ENCODE data around the gene GRIK3.

GRIK3 gene

DNA sequence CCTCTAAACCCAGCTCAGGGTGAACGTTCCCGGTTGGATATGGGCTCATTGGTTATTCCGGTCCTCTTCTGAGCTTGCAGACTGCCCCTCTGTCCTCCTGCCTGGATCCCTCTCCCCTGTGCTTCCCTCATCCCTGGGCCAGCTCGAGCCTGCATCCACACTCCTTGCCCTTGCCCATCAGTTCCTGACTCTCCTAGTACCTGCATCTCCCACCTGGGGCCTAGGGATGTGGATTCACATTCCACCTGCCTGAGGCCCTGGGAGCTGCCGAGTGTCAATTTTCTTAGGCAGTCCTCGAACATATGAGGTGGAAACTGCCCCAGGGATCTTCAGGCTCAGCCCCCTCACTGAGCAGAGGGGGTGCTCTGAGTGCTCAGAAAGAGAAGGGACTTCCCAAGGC is 252.2 kb downstream of the GRIK3 start:
- H3K27ac ChIP-seq = no peak overlapping the region
- TF ChIP-seq, protein P1, sequence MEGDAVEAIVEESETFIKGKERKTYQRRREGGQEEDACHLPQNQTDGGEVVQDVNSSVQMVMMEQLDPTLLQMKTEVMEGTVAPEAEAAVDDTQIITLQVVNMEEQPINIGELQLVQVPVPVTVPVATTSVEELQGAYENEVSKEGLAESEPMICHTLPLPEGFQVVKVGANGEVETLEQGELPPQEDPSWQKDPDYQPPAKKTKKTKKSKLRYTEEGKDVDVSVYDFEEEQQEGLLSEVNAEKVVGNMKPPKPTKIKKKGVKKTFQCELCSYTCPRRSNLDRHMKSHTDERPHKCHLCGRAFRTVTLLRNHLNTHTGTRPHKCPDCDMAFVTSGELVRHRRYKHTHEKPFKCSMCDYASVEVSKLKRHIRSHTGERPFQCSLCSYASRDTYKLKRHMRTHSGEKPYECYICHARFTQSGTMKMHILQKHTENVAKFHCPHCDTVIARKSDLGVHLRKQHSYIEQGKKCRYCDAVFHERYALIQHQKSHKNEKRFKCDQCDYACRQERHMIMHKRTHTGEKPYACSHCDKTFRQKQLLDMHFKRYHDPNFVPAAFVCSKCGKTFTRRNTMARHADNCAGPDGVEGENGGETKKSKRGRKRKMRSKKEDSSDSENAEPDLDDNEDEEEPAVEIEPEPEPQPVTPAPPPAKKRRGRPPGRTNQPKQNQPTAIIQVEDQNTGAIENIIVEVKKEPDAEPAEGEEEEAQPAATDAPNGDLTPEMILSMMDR (IDR thresholded peaks at IDR 0.05) = no peak
- TF ChIP-seq ZFX (IDR thresholded peaks at IDR 0.05; ENCODE audit: borderline replicate concordance) = no peak

DNA sequence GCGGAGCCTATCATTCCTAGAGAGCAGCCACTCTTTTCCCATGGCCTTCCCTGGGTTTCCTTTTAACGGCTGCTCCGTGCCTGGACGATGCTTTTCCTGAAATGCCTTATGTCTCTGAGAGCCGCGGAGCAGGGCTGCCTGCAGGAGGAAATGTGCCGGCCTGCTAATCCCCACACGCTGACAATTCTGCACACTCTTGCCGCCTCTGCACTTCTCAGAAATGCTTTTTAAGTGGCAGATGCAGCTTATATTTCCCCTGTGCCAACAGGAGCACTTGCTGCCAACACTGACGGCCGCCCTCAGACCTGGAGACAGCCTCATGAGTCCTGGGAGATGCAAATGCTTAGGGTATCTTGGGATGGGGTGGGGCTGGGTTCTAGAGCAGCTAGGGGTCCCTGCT is 253.2 kb downstream of the GRIK3 start:
- TF ChIP-seq ZFX (IDR thresholded peaks at IDR 0.05; ENCODE audit: borderline replicate concordance) = no peak
- TF ChIP-seq, protein P1 (IDR thresholded peaks at IDR 0.05) = no peak
- H3K27ac ChIP-seq = no peak overlapping the region

DNA sequence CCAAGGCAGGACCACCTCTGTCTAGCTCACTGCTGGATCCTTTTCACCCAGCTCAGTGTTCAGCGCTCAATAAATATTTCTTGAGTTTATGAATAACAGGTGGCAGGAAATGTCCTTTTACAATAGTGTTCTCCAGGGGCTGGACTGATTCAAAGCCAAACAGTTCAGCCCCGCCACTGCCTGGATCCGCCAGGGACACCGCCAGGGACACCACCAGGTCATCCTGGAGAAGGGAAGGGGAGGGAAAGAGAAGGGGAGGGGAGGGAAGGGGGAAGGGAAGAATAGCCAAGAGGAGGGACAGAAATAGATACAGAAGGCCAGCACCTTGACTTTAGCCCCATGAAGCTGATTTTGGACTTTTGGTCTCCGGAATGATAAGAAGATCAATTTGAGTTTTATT is 255.6 kb downstream of the GRIK3 start:
- TF ChIP-seq, protein P1 (IDR thresholded peaks at IDR 0.05) = no peak
- no peak for TF ChIP-seq ZFX (IDR thresholded peaks at IDR 0.05; ENCODE audit: borderline replicate concordance)
- no peak overlapping the region for H3K27ac ChIP-seq

DNA sequence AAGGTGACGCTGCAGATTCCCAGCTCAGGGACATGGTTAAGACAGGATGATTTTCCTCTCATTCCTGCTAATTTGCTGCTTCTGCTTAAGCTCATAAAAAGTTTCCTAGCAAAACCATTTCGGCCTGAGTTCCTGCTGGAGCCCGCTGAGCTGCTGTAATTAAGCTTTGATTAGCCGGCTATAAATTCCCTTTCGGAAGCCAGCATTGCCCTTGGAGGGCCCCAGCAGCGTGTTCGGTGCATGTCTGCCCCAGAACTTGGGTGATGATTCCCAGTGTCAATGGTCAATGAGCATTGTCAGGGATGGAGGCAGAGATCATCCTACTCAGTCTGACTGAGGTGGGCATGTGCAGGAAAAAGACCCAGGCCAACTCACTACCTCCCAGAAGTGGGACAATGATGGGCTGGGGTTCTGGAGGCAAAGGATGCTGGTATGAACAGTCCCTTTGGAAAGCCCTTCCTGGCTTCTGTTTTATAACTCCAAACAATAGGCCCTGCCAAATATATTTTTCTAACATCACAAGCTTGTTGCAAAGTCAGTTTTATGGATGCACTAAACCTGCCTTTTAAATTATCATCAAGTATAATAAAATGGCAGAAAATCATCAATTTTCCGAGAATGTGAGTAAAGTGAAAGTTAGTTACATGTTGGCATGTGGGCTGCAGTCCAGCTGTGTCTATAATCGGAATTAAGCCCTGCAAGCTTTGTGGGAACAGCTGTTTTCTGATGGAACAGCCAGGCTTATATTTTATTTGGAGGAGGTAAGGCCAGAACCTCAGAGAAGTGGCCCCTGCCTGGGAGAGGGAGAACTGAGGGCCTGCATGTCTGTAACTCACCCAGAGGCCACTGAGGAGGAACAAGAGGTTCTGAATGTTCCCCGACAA is 257.1 kb downstream of the GRIK3 start:
- H3K27ac ChIP-seq = no peak overlapping the region
- no peak for TF ChIP-seq ZFX (IDR thresholded peaks at IDR 0.05; ENCODE audit: borderline replicate concordance)
- TF ChIP-seq, protein P1 (IDR thresholded peaks at IDR 0.05) = no peak

DNA sequence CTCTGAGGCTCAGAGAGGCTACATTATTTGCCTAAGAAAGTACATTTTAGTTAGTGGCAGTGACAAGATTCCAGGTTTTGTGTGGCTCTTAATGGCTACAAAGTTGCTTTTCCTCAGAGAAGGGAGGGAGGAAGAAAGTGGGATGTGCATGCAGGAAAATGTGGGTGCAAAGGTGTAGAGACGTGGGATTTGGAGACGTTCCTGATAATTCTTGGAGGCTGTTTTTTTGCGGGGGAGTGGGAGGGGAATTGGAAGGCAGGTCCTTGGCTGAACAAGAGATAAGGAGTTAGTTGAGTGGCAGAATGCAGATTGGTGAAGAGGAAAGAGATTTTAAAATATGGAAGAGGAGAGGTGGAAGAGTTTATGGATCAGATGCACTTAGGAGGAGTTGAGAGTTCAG is 258.1 kb downstream of the GRIK3 start:
- TF ChIP-seq, protein P1 (IDR thresholded peaks at IDR 0.05) = no peak
- TF ChIP-seq ZFX (IDR thresholded peaks at IDR 0.05; ENCODE audit: borderline replicate concordance) = no peak
- no peak overlapping the region for H3K27ac ChIP-seq

DNA sequence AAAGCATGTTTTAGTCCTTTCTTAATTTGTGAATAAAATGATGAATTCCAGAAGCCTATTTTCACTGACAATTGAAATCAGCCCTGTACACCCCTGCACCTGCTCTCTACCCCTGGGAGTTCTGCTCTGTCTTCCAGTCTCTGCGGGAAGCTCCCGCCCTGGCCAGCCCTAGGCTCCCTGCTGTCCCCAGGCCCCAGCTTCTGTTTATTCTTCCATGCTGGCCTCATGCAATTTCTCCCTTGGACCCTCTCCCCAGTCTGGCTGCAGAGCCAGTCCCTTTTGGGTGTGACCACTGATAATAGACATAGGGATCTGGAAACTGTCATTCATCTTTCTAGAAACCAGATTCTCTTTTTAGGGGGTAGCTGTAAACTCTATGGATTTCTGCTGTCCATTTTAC is 258.6 kb downstream of the GRIK3 start:
- no peak overlapping the region for H3K27ac ChIP-seq
- TF ChIP-seq, protein P1 (IDR thresholded peaks at IDR 0.05) = no peak
- TF ChIP-seq ZFX (IDR thresholded peaks at IDR 0.05; ENCODE audit: borderline replicate concordance) = no peak

DNA sequence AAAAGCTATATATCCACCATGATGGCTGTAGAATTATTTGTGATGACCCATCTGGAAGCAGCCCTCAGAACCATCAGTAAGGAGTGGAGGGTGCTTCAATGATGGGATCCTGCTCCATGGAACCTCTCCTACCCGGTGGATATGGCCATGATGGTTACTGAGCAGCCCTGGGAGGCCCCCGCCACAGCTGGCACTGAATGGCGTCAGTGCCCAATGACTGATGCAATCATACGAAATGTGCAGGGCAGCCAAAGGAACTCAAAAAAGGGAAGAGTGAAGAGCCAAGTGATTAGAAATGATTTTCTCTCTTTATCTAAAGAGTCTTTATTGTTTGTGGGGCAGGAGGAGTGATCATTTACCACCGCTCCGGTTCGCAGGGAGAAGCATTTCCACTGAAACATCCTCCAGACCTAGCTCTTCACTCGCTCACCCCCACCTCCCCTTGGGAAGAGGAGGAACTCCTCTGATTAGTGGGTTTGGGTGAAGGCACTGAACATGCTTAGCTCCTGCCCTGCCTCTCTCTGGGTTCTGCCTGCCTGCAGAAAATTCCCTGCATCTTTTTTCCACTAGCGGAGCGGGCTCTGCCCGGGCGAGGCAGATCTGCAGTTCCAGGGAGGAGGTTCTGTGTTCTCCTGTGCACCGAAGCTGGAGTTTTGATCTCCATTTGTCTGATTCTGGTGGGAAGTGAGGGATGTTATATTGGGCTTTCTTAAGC is 260.3 kb downstream of the GRIK3 start:
- TF ChIP-seq ZFX (IDR thresholded peaks at IDR 0.05; ENCODE audit: borderline replicate concordance) = no peak
- TF ChIP-seq, protein P1 (IDR thresholded peaks at IDR 0.05) = no peak
- no peak overlapping the region for H3K27ac ChIP-seq

All from 22Rv1 (cell line).